Adrenal gland (tissue), 19 donors: ENCODE data around the gene NOVA2. TPM values are rescaled to one million over a fixed set of nuclear protein-coding genes. Genes with fewer than 3 reads are reported as not detected.
A peak's percentile ranks its signal among the peaks of the same experiment; 100 is the strongest.

Experiments used
- DNase-seq, 7 donors: peaks; one replicate each; pipeline ENCODE4 v3.0.0-alpha.2; 2019 to 2020
- H3K27ac ChIP-seq, 5 donors: fragments of 200-600 bp; sonication (generic) in 4 of 5; 1 replicate in 3 of 5; 2 replicates in 2 of 5; pipeline versions ENCODE4 v1.5.1 to v1.8.0; 2016 to 2020; ENCODE audit warnings: mild to moderate bottlenecking in 1 of 5
- H3K27me3 ChIP-seq: fragments of 200-600 bp; 2 replicates; pipeline ENCODE4 v1.8.0; 2021
- H3K36me3 ChIP-seq, 2 donors: fragments of 200-600 bp; replicated peaks in 1 of 2; 1 replicate in 1 of 2; 2 replicates in 1 of 2; pipeline versions ENCODE4 v1.5.1 to v1.8.0; 2018 to 2022
- H3K4me1 ChIP-seq, 2 donors: fragments of 200-600 bp; replicated peaks in 1 of 2; 1 replicate in 1 of 2; 2 replicates in 1 of 2; pipeline versions ENCODE4 v1.5.1 to v1.8.0; 2018 to 2021
- H3K4me3 ChIP-seq, 4 donors: fragments of 200-600 bp; sonication (generic) in 3 of 4; one replicate each; pipeline ENCODE4 v1.5.1; 2016 to 2018
- H3K9me3 ChIP-seq, 3 donors: fragments of 200-600 bp; sonication (generic) in 1 of 3; replicated peaks in 1 of 3; 1 replicate in 2 of 3; 2 replicates in 1 of 3; pipeline versions ENCODE4 v1.5.1 to v1.8.0; 2016 to 2021
- CTCF ChIP-seq, 6 experiments: fragments of 450-650 bp in 4 of 6; fragments of 200-600 bp in 2 of 6; sonication (generic) in 1 of 6; IDR thresholded peaks; 1 replicate in 5 of 6; 2 replicates in 1 of 6; pipeline versions ENCODE4 v1.5.1 to v1.8.0; 2016 to 2021; ENCODE audit warnings: antibody characterized with exemption in 6 of 6, mild to moderate bottlenecking in 2 of 6, moderate library complexity in 1 of 6
- POLR2A ChIP-seq, 2 donors: fragments of 450-650 bp; IDR thresholded peaks; one replicate each; pipeline ENCODE4 v1.6.1; 2017; ENCODE audit warnings: antibody characterized with exemption in 2 of 2, mild to moderate bottlenecking in 2 of 2, moderate library complexity in 1 of 2
- WGBS, 4 donors: extraction: QIAGEN DNeasy Blood & Tissue Kit in 2 of 4; methylation state at CpG; one replicate each; pipeline versions ENCODE4 v1.1.5 to v1.1.7; 2013 to 2017; 5-methylcytosine and 5-hydroxymethylcytosine counted together
- intact Hi-C, 2 donors: fragments of 100-400 bp; cut with DNase I; formaldehyde crosslinking; loops; one replicate each; pipeline versions ENCODE4 v1.14.1 to v1.15.0; 2022 to 2023
- long read RNA-seq, 10 donors: library from polyadenylated mRNA in 3 of 10; unstranded in 2 of 10; stranded (forward) in 1 of 10; transcript quantifications; one replicate each; pipeline ENCODE4 v2.0.0 and lab custom pipeline, GENCODE V29; 2021 to 2026
- polyA plus RNA-seq, 3 donors: library from polyadenylated mRNA; stranded (reverse); fragments of 200-250 nt in 2 of 3; fragments of 350-450 nt in 1 of 3; fragmentation: Illumina TruSeq in 1 of 3; extraction: RNeasy Lipid Tissue Mini Kit (QIAGEN cat#74804) in 1 of 3; gene quantifications; one replicate each; pipeline ENCODE4 v1.2.3, GENCODE V29; 2013 to 2014
- total RNA-seq, 9 donors: library from RNA; depleted of rRNA in 4 of 9; stranded (reverse); fragments of >200 nt in 4 of 9; fragments of 120-200 nt in 1 of 9; fragmentation: NEBNext Ultra II Directional in 1 of 9; extraction: Animal tissue kit (Norgen Biotek cat#: 25700) in 1 of 9; gene quantifications; one replicate each; pipeline versions ENCODE4 v1.1.0 to v1.2.4, GENCODE V29; 2013 to 2023
- donor health status: healthy with polysubstance abuse.
- donor health status: Bipolar disorder and iron deficiency.
- donor health status: DM: yes; HTN: yes; CAD: no.
- donor health status: DM: no; HTN: no; CAD: no.
- donor health status: DM: no; HTN: no; CAD: no.
- donor health status: DM: yes; HTN: yes; CAD: no.

Gene NOVA2
- total RNA-seq (1 to 10 TPM in 6 of 9 donors, under 1 TPM in 3; 0.54 to 6.7 (median 2.2) TPM), polyA plus RNA-seq (10 to 100 TPM in 1 of 3 donors, 1 to 10 TPM in 2; 2.2 to 10.8 (median 2.5) TPM)
- long read RNA-seq, donor 1, result 0 reads
- long read RNA-seq, donor 2, result 0 reads
- long read RNA-seq, donor 3, result 0 reads
- long read RNA-seq, donor 4, result 0 reads
- long read RNA-seq, donor 5, partial matches to known transcripts, result 0 of 2 reads
- long read RNA-seq, donor 5, other reads (novel, unspliced or antisense), result 2 of 2 reads
- long read RNA-seq, donor 6, result 0 reads
- long read RNA-seq, donor 7, result 0 reads
- long read RNA-seq, donor 8, full-length matches to known transcripts, result 1 of 1 reads
- long read RNA-seq, donor 8, partial matches to known transcripts, result 0 of 1 reads
- long read RNA-seq, donor 8, other reads (novel, unspliced or antisense), result 0 of 1 reads
- long read RNA-seq, donor 9, result 0 reads
- long read RNA-seq, donor 10, partial matches to known transcripts, result 0 of 1 reads
- long read RNA-seq, donor 10, other reads (novel, unspliced or antisense), result 0 of 1 reads

- WGBS, 4 donors, result 4 to 17% (median 9%) methylated on average over 5 to 55 of the region's 58 CpGs
- intact Hi-C loops, result no loop called here
- Histone ChIP-seq H3K27me3 (peaks cover 22% of the 10 kb centered on the region), H3K36me3 (no peaks in the 10 kb centered on the region), H3K9me3 (no peaks in the 10 kb centered on the region), H3K4me1 (no peaks in the 10 kb centered on the region), H3K27ac (peak within 1 kb of the TSS in 1 of 5 donors; percentile 40), H3K4me3 (peak within 1 kb of the TSS in 1 of 4 donors; percentile 51)
- TF ChIP-seq CTCF (IDR thresholded peaks at IDR 0.05), result no peak
- TF ChIP-seq POLR2A (IDR thresholded peaks at IDR 0.05), result no peak
- peak; percentile 58 to 92 (median 67) for DNase-seq
These were observed at the start of gene NOVA2 for GRCh38 chr19:45973553-45974338. NOVA2 (minus strand) TSS chr19:45973865; CDS start chr19:45973351, 514 bp downstream.

- Histone ChIP-seq H3K4me1 (no peaks in the 10 kb centered on the region), H3K4me3 (no peak overlapping the region), H3K27ac (no peak overlapping the region), H3K36me3 (no peaks in the 10 kb centered on the region), H3K27me3 (peaks cover 29% of the 10 kb centered on the region), H3K9me3 (no peaks in the 10 kb centered on the region)
- peak in 2 of 7 donors; percentile 7 to 19 for DNase-seq
- intact Hi-C loops, result loop anchor here in 1 of 2 donors (10.0 kb wide), 1 partner anchor 51 kb away; no protein-coding TSS in a partner anchor
- 55 to 69% (median 58%) methylated on average over 11 of the region's 11 CpGs for WGBS, 4 donors
- no peak for TF ChIP-seq CTCF (IDR thresholded peaks at IDR 0.05)
- TF ChIP-seq POLR2A (IDR thresholded peaks at IDR 0.05), result no peak
These were observed 49.7 kb upstream of the NOVA2 start for GRCh38 chr19:46023311-46023779.

- 17 to 41% (median 25%) methylated on average over 14 to 47 of the region's 47 CpGs for WGBS, 4 donors
- intact Hi-C loops, result loop anchor here in 1 of 2 donors (10.0 kb wide), 1 partner anchor 52 kb away; no protein-coding TSS in a partner anchor
- H3K4me1 ChIP-seq, result no peaks in the 10 kb centered on the region
- peak in 1 of 7 donors; percentile 13 for DNase-seq
- peaks cover 29% of the 10 kb centered on the region for H3K27me3 ChIP-seq
- TF ChIP-seq POLR2A (IDR thresholded peaks at IDR 0.05) (no peak), CTCF (IDR thresholded peaks at IDR 0.05) (no peak)
- H3K4me3 ChIP-seq, result no peak within 1 kb of the TSS
- H3K36me3 ChIP-seq, result no peaks in the 10 kb centered on the region
- no peaks in the 10 kb centered on the region for H3K9me3 ChIP-seq
- H3K27ac ChIP-seq, result no peak within 1 kb of the TSS
These were observed 49.0 kb upstream of the NOVA2 start, which contains the start of gene PGLYRP1 for GRCh38 chr19:46022431-46023310. PGLYRP1 (minus strand) TSS chr19:46023053; CDS start chr19:46023021, 32 bp downstream.
